ENCODE results near the gene ZDHHC20.
"Not testable (repeated sequence)": the region's sequence is repeated elsewhere in the genome, so short reads cannot be mapped to it uniquely, and the experiment has no call there.

Gene ZDHHC20

GRCh38 chr13:21434588-21434987 lies 24.5 kb downstream of the ZDHHC20 start:
- no peak for DNase-seq

DNA sequence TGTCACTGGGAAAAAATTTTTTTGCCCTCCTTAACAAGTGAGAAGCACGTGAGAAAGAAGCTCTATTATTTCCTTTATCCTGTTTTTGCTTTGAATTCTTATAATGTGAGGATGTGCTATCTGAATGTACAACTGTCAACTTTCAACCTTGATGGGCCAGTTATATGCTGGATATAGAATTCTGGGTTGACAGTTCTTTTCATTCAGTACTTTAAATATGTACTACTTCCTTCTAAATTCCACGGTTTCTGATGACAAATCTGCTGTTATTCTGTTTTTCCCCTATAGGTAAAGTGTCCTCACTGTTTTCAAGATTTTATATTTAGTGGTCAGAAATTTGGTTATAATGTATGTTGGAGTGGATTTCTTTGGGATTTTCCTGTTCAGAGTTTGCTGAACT lies 29.9 kb downstream of the ZDHHC20 start:
- DNase-seq: no peak

DNA sequence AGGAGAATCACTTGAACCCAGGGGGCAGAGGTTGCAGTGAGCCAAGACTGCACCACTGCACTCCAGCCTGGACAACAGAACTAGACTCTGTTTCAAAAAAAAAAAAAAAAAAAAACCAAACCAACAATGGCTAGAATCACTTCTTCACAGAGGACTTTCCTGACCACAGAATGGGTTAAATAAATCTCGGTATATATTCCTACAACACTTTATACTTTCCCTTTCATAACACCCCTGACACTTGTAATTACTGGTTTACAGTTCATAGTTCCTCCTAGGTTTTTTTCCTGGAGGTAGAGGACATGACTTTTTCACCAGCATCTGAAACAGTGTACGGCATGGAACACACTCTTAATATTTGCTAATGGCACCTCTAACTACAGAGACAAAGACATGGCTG lies 31.4 kb downstream of the ZDHHC20 start:
- no peak for DNase-seq

DNA sequence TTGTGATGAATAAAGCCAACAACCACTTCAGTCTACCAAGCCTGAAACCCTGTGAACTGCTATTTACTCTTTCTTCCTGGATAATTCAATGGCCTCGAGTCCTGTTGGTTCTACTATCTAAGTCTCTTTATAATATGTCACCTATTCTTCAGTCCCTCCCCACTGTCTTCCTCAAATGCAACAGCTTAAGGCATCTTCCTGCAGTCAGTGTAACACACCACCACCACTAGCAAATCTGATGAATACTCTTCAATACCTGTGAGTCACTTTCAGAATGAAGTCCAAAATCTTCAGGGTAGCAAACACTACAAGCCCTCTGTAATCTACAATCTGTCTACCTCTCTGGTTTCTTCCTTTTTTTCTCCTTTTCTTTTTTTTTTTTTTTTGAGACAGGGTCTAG lies 32.9 kb downstream of the ZDHHC20 start:
- no peak for DNase-seq

- DNase-seq: no peak
Measured at GRCh38 chr13:21420706-21421105, 38.4 kb downstream of the ZDHHC20 start.

GRCh38 chr13:21413013-21413412 lies 46.1 kb downstream of the ZDHHC20 start:
- DNase-seq: no peak

DNA sequence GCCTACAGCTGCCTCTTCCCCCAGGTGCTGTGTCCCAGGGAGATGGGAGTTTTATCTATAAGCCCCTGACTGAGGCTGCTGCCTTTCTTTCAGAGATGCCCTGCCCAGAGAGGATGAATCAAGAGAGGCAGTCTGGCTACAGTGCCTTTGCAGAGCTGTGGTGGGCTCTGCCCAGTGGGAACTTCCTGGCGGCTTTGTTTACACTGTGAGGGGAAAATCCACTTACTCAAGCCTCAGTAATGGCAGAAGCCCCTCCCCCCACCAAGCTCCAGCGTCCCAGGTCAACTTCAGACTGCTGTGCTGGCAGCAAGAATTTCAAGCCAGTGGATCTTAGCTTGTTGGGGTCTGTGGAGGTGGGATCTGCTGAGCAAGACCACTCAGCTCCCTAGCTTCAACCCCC lies 48.6 kb downstream of the ZDHHC20 start:
- not testable (repeated sequence) for DNase-seq

DNA sequence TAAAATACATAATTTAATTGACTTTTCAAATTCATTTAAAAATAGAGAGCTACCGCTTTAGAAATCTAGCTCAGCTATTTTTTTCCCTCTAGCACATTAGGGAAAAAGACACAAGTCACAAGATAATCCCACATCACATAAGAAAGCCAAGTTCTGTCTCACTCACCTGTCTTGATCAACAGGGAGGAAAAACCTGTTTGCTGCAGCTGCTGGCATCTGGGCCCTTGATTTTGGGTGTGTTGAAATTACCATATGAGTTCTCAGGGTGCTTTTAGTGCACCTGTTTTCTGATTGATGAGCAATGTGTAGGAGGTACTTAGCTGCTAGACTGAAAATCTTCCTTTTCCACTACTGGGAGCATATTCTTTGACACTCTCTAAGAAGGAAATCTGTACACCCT lies 53.8 kb downstream of the ZDHHC20 start:
- no peak for DNase-seq

DNA sequence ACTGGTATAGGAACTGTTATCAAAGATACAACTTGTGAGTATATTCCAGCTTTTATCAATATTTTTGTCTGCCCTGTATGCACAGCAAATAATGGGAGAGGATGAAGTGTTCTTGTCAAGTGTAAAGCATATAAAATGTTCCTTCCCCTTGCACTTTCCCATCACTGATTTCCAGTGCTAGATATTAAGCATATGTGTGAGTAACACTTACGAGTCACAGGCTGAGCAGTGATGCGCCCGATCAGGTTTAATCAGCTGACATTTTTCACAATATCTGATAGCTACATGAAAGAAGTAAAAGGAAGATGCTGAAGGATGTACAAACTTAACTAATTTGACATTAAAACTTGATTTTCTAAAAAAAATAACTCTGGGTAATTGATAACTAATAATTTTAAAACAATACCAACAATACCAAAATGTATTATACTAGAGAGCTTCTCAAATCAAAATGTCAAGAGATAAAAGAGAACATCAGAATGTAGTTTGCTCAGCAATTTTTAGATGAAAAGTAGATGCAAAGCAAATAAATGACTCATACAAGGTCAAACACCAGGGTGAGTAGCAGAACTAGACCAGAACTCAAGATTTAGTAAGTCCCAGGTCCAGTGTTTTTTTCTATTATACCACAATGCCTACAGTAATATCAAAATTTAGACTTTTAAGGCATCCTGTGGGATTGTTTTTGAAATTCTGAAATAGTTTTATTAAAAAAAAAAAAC lies 56.4 kb downstream of the ZDHHC20 start:
- no peak for DNase-seq

DNA sequence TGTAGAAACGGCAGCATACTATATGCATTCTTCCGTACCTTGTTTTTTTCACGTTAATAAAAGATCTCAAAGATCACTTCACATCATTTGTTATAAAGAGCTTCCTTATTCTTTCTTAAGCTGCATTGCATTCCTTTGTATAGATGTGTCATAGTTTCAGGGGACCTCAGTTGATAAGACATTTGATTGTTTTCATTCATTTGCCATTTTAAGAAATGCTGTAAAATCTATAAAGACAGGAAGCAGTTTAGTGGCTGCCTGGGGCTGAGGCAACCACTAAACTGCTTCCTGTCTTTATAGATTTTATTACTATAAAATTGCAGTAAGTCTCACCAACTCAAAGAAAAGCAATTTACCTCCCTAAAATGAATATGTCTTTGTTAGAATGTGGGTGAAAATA lies 59.4 kb downstream of the ZDHHC20 start:
- DNase-seq: no peak

DNA sequence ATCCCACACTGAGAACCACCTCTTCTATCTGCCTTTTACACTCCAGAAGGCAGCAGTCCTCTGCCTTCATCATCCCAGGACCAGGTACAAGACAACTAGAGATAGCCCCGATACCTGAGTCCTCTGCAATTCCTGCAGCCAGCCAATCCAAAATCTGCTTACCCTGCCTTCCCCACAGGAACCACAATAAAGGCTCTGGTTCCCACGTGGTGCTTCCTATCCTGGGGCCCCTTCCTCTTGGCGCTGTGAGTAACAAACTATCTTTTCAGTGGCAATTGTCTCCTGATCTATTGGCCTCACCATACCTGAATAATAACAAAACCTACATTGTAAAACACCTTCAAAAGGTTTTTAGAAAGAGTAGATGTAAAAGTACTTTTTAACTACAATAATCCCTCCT lies 63.1 kb downstream of the ZDHHC20 start:
- no peak for DNase-seq

DNA sequence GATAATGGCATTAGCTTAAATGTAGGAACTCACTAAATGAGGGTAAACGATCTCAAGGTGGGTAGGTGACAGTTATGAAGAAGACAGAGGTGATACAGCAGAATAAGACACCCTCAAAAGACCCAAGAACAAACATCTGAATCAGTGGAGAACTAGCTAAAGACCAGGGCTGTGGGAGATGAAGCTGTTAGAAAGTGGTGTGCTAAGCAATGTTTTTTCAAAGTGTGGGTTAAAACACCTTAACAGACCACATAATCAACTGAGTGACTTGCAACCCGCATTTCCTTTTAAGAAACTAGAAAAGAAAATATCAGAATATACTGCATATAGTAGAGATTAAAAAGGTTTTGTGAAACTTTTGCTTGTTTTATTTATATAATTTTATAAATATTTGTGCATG lies 70.0 kb downstream of the ZDHHC20 start:
- no peak for DNase-seq

DNA sequence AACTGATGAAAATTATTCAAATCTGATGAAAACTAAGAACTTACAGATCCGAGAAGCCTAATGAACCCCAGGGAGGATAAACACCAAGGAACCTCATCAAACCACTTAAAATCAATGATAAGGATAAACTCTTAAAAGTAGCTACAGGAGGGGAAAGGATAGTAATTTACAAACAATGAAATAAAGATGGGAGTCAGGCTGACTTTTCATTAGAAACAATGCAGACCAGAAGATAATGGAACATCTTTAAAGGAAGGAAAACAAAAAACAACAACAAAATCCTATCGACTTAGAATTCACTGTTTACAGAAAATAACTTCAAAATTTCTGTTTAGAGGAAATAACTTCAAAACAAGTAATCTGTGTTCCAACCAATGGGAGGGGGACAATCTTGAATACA lies 73.4 kb downstream of the ZDHHC20 start:
- no peak for DNase-seq

DNA sequence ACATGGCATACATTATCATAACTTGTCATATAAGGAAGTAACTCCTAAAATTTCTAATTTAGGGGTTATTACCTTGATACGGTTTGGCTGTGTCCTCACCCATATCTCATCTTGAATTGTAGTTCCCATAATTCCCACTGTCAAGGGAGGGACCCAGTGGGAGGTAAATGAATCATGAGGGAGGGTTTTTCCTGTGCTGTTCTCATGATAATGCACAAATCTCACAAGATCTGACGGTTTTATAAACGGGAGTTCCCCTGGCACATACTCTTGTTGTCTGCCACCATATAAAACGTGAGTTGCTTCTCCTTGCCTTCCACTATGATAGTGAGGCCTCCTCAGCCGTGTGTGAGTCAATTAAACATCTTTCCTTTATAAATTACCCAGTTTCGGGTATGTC lies 76.0 kb downstream of the ZDHHC20 start:
- no peak for DNase-seq

DNA sequence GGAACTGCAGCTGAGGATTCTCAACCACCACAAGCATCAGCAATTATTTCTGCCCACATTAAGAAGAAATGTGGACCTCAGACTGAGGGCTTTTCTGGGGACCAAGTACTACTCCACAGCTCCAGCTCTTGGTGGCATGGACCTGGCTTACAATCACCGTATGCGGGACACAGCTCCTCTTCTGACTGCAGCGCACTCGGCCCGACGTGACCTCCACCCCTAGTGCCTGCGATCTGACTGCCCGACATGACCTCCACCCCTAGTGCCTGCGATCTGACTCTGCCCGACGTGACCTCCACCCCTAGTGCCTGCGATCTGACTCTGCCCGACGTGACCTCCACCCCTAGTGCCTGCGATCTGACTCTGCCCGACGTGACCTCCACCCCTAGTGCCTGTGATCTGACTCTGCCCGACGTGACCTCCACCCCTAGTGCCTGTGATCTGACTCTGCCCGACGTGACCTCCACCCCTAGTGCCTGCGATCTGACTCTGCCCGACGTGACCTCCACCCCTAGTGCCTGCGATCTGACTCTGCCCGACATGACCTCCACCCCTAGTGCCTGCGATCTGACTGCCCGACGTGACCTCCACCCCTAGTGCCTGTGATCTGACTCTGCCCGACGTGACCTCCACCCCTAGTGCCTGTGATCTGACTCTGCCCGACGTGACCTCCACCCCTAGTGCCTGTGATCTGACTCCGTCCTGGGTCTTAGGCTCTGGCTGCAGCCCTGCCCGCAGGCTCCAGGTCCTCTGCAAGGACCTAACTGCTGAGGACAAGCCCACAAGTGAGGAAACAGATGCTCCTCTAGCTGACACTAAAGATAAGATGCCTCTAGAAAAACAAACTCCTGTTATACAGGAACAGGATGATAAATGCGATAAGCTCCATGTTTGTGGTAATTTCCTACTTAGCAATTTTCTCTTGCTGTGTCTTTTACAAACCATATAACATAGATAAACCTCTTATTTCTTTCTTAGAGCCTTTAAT lies 81.8 kb downstream of the ZDHHC20 start:
- DNase-seq: not testable (repeated sequence)

DNA sequence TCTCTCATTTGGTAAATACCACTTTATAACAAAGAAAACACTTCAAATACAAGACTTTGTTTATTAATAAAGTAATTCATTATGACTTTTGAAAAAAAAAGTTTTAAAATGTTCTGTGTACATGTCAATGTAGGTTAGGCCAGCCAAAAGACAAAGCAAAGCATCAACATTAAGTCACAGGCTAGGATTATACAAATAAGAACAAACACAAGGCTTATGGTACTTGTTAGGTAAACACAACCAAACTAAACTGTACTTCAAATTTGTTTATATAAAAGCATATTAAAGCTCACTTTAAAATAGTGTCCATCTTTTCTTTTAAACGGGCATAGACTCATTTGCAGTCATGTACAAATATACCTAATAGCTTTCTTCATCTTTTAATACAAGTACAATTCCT lies 86.6 kb downstream of the ZDHHC20 start:
- DNase-seq: no peak

DNA sequence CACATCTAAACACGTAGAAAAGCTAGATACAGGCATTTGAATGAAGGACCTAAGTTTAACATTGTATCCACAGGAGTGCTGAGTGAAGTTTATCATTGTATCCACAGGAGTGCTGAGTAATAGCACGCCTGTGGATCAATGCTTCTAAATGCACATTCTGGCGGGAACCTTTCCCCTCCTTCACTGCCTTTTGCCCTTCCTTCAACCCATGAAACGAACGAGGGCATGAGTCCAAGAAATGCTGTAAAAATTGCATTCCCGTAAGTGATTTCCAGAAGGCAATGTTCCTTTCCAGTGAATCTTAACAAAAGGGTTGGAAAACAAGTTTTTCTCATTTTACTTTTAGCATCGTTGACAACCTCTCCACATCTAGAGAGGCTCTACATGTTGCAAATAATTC lies 88.1 kb downstream of the ZDHHC20 start:
- DNase-seq: no peak

DNA sequence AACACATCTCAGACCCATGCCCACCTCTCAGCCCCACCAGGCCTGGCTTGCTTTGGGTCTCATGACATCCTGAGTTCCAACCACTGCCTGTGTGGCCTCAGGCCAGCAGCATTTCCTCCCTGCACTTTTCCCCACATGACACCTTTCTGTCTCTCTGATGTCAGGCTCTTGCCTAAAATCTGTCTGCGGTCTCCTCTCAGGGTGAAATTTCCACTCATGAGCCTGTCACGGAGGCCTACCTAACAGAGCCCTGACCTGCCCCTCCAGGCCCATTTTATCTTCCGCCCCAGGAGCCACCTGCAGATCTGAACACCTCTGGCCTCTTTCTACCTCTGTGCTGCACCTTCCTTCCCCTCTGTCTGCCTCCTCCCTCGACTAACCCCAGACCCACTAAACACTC lies 93.5 kb downstream of the ZDHHC20 start:
- DNase-seq: no peak

- DNase-seq: no peak
Measured at GRCh38 chr13:21364916-21365315, 94.2 kb downstream of the ZDHHC20 start.

DNA sequence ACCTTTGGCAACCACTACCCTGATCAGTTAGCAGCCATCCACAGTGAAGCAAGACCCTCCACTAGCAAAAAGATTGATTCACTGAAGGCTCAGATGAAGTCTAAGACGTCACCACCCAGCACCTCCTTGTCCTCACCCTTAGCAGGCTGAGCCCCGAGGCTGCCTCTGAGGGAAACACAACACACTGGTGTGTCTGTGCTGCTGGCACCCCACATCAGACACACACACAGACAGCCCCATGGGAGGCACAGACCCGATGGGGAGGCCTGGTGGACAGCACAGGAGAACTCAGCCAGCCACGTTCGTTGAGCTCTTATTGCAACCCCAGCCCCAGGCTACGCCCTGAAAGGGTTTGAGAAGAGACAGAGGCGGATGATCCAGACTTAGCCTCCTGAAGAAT lies 94.7 kb downstream of the ZDHHC20 start:
- no peak for DNase-seq

DNA sequence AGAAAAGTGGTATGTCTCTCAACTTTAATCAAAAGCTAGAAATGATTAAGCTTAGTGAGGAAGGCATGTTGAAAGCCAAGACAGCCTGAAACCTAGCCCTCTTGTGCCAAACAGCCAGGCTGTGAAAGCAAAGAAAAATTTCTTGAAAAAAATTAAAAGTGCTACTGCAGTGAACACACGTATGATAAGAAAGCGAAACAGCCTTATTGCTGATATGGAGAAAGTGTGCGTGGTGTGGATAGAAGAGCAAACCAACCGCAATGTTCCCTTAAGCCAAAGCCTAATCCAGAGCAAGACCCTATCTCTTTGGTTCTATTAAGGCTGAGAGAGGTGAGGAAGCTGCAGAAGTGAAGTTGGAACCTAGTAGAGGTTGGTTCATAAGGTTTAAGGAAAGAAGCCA lies 96.4 kb downstream of the ZDHHC20 start:
- DNase-seq: no peak

GRCh38 chr13:21361706-21362105 lies 97.4 kb downstream of the ZDHHC20 start:
- DNase-seq: no peak

DNA sequence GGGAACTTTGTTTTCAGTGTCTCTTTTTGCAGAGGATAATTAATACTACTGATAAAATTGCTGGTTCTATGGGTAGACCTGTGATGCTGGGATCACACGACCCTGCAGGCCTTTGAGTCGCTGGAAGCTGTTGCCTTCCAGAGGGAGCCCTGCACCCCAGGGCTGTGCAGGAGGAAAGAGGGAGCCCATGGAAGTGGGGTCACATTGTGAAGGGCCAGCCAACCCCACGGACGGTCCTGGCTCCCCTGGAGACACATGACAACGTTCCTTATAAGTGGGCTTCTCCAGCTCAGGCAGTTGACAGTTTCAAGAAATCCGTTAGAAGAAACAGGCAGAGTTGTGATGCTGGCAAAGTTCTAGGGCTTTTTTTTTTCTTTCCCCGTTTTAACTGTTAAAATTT lies 98.0 kb downstream of the ZDHHC20 start:
- DNase-seq: no peak

DNA sequence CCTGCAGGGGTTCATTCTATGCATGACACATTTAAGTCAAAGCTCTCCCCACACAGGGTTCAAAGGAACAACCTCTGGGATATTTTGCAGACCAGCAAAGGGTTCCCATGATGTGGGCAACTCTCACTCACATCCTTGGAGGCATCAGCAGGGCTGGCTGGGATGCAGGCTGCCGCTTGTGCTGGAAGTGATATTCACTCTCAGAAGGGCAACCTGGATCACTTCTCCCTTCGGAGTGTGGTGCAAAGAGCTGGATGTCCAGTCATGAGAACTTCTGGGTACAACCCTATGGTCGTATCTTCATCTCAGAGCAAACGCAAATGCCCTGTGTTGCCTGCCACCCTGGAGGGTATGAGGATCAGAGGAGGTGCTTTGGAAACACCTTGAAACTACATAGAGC lies 98.6 kb downstream of the ZDHHC20 start:
- DNase-seq: no peak
